Right lobe of liver (tissue), 4 donors: ENCODE results near the gene KCNH2.

Experiments
- CTCF ChIP-seq, 4 donors: fragments of 200-600 bp in 3 of 4; fragments of 450-650 bp in 1 of 4; IDR thresholded peaks; one replicate each; pipeline versions ENCODE4 v1.5.1 to v1.8.0; 2016 to 2022; ENCODE audit warnings: antibody characterized with exemption in 4 of 4, mild to moderate bottlenecking in 2 of 4
- POLR2A ChIP-seq: fragments of 450-650 bp; IDR thresholded peaks from one replicate; pipeline ENCODE4 v1.6.1; 2017; ENCODE audit warnings: antibody characterized with exemption, mild to moderate bottlenecking
- donor health status: DM: no; HTN: no; CAD: no.
- donor health status: DM: no; HTN: no; CAD: no.
- donor health status: DM: no; HTN: yes; CAD: no.

- TF ChIP-seq CTCF (IDR thresholded peaks at IDR 0.05), result no peak
- TF ChIP-seq POLR2A, result no peak
These were observed 34.7 kb downstream of the KCNH2 start for GRCh38 chr7:150943453-150943814.
